GM12865 (cell line): ENCODE measurements around the gene PFKFB3.
A peak's percentile ranks its signal among the peaks of the same experiment; 100 is the strongest.

Experiments used
- DNase-seq: peaks from one replicate; pipeline ENCODE4 v3.0.0; 2010; ENCODE audit warnings: low read depth
- H3K4me3 ChIP-seq: 2 replicates; pipeline ENCODE4 v1.5.1; 2011; ENCODE audit warnings: mild to moderate bottlenecking, low read depth, low read length, control low read depth
- TF ChIP-seq, protein P1 (sequence below): IDR thresholded peaks from 2 replicates; pipeline ENCODE4 v1.5.1; 2011; ENCODE audit warnings: low read length, control low read depth, low read depth, inconsistent platforms; ENCODE audit not compliant: insufficient read depth; ENCODE audit errors: missing control alignments

Gene PFKFB3

DNA sequence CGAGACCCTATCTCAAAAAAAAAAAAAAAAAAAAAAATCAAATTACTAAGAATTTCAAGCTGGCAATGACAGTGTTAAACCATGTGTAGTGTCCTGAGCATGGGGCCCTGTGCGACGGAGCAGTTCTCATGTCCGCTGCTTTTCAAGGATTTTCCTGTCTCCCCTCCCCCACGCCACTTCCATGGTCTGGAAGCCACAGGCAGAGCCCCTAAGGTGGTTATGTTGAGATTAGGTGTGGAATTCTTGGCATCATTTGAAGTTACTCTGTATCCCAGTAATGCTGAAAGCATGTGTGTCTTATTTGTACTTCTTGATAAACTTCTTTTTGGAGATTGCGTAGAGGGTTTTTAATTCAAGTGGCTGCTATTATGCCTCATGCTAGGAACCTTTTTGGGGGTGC lies 65.2 kb downstream of the PFKFB3 start:
- no peak overlapping the region for H3K4me3 ChIP-seq
- DNase-seq: no peak
- TF ChIP-seq, protein P1, sequence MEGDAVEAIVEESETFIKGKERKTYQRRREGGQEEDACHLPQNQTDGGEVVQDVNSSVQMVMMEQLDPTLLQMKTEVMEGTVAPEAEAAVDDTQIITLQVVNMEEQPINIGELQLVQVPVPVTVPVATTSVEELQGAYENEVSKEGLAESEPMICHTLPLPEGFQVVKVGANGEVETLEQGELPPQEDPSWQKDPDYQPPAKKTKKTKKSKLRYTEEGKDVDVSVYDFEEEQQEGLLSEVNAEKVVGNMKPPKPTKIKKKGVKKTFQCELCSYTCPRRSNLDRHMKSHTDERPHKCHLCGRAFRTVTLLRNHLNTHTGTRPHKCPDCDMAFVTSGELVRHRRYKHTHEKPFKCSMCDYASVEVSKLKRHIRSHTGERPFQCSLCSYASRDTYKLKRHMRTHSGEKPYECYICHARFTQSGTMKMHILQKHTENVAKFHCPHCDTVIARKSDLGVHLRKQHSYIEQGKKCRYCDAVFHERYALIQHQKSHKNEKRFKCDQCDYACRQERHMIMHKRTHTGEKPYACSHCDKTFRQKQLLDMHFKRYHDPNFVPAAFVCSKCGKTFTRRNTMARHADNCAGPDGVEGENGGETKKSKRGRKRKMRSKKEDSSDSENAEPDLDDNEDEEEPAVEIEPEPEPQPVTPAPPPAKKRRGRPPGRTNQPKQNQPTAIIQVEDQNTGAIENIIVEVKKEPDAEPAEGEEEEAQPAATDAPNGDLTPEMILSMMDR: no peak

DNA sequence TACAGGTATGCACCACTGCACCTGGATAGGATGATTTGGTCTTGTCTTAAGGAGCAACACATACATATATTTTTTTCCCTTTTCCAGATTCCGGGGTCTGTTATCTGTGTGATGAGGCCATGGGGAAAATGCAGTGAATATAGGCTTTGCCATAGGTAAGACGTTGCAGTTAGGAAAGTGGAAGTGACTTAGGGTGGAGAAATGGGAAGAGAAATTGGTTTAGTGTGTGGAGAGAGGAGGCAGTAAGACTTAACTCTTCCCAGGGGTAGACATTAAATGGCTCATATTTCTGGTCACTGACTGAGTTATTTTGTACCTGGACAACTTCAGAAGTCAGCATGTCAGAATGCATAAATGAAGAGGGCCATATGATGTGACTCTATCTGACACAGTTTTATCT lies 66.7 kb downstream of the PFKFB3 start:
- no peak for DNase-seq
- TF ChIP-seq, protein P1: no peak
- no peak overlapping the region for H3K4me3 ChIP-seq

DNA sequence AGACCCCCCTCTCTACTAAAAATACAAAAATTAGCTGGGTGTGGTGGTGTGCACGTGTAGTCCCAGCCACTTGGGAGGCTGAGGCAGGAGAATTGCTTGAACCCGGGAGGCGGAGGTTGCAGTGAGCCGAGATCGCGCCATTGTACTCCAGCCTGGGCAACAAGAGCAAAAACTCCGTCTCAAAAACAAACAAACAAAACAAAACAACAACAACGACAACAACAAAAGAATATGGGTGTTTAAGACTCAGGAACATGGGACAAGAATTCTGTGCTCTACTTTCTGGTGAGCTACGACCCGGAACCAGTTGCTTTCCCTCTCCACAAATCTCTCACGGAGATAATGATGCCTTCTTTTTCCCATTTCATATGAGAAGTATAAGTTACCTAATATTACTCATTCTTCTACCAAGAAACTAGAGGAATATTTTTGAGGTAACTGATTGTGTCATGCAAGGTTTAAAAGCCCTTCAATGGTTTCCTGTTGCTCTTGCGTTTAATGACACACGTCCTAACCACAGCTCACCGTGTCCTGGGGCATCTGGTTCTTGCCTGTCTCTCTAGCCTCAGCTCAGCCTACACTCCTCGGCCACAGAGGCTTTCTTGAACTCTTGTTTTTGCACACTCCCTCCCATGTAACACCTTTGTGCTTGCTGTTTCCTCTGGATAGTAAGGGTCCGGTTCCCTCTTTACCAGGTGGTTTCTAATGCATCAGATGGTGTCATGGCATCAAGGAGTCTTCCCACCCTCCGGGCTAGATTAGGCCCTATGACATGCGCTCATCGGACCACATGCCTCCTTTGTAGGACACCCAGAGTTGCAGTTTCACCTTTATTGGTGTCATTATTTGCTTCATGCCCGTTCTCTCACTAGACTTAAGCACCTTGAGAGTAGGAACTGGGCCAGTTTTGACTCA lies 67.5 kb downstream of the PFKFB3 start:
- DNase-seq: peak; percentile 91
- TF ChIP-seq, protein P1: no peak
- H3K4me3 ChIP-seq: no peak overlapping the region; the same call in 1 of the 2 replicates

DNA sequence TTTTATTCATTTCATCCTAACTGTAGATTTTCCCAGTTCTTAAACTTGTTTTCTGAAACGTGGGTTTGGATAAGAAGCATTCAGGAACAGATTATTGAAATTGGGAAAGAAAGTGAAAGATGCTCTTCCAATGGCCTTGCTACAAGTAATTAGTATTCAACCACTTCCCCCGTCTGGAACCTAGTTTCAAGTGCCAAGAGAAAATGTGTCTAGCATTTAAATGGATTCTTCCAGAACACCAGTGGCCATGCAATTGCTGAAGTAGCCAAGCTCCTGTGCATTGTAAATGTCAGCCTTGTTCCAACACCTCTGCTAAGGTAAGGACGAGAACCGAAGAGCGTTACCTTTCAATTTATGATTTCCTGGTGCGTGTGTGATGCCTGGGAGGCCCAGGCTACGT lies 68.2 kb downstream of the PFKFB3 start:
- no peak overlapping the region for H3K4me3 ChIP-seq
- DNase-seq: no peak
- TF ChIP-seq, protein P1: no peak

DNA sequence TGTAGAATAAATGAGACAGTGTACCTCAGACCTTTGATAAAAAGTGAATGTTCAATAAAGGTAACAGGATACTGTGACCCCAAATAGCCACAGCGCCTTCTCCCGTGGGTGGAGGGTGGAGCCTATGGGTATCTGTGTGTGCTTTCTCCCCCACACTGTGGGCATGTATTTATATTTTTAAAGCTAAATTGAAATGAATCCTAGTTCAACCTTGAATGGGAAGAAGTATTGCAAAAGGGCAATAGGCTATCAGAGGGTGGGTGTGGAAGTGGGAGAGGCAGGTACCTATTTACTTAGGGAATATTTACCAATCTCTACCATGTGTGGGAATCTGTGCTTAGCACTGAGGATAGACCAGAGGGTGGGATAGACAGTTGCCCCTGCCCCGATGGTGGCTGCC lies 68.9 kb downstream of the PFKFB3 start:
- TF ChIP-seq, protein P1: no peak

DNA sequence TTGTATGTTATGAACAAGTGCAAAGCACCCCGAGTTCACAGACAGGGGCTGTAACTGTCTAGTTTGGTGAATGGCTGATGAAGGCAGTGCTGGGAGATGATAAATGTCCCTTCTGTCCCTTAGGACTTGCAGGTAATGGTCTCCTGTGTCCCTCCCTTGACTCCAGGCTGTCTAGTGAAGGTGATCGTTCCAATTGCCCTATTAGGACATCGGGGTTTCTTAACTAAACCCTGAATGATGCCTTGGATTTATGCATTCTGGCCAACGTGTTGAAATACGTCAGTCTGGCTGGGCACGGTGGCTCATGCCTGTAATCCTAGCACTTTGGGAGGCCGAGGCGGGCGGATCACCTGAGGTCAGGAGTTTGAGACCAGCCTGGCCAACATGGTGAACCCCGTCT lies 69.4 kb downstream of the PFKFB3 start:
- DNase-seq: no peak
- no peak overlapping the region for H3K4me3 ChIP-seq
- TF ChIP-seq, protein P1: no peak

More for the DNA sequence above, 68.9 kb downstream of the PFKFB3 start:
- DNase-seq: no peak
- H3K4me3 ChIP-seq: no peak overlapping the region

DNA sequence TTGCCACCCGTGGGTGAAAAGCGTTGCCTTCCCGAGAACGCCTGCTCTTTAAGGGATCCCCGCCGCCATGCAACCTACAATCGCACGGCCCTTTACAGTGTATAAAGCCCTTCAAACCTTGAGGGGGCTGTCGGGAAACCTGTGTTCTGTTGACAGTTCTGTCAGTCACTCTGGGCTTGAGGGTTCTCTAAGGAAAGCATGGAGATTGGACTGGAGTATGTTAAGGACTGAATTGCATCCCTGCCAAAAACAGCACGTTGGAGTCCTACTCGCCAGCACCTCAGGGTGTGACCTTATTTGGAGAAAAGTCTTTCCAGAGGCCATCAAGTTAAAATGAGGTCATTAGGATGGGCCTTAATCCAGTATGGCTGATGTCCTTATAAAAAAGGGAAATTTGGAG lies 70.6 kb downstream of the PFKFB3 start:
- no peak overlapping the region for H3K4me3 ChIP-seq
- TF ChIP-seq, protein P1: no peak
- DNase-seq: no peak
